Measurements from ENCODE around the gene LPAR2.

DNA sequence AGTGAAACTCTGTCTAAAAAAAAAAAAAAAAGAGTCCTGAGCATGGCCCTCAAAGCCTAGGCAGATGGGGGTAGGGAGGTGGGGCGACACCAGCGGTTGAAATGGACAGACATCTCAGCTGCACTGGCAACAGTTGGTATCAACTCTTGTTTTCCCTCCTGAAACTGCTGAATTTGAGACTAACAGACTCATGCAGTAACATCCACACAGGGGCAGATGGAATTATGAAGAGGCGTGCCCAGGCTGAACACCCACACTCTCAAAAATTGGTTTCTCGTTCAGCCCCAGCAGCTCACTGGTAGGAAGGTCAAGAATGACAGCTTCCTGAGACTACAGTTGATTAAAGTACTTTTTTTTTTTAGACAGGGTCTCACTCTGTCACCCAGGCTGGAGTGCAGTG is 33.6 kb downstream of the LPAR2 start:
- TF ChIP-seq EZH2 (IDR thresholded peaks at IDR 0.05; ENCODE audit: borderline replicate concordance, low read length) = no peak
- TF ChIP-seq, protein P1, sequence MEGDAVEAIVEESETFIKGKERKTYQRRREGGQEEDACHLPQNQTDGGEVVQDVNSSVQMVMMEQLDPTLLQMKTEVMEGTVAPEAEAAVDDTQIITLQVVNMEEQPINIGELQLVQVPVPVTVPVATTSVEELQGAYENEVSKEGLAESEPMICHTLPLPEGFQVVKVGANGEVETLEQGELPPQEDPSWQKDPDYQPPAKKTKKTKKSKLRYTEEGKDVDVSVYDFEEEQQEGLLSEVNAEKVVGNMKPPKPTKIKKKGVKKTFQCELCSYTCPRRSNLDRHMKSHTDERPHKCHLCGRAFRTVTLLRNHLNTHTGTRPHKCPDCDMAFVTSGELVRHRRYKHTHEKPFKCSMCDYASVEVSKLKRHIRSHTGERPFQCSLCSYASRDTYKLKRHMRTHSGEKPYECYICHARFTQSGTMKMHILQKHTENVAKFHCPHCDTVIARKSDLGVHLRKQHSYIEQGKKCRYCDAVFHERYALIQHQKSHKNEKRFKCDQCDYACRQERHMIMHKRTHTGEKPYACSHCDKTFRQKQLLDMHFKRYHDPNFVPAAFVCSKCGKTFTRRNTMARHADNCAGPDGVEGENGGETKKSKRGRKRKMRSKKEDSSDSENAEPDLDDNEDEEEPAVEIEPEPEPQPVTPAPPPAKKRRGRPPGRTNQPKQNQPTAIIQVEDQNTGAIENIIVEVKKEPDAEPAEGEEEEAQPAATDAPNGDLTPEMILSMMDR (conservative IDR thresholded peaks at IDR 0.05 in 1 of 2, IDR thresholded peaks at IDR 0.05 in 1 of 2; ENCODE audit: extremely low read depth in 1 of 2, insufficient read depth in 1 of 2, low read depth in 1 of 2, low read length in 2 of 2) = no peak

Data from mammary epithelial cell (primary cell).